Activated CD8-positive, alpha-beta memory T cell treated with anti-CD3 and anti-CD28 coated beads, Interleukin-2, amount 50 U/mL, for 48 hours (primary cell): ENCODE measurements around the gene STAT4.

Experiments used
- DNase-seq: peaks from one replicate; pipeline ENCODE4 v3.0.0-alpha.2; 2020

The STAT4 gene

DNA sequence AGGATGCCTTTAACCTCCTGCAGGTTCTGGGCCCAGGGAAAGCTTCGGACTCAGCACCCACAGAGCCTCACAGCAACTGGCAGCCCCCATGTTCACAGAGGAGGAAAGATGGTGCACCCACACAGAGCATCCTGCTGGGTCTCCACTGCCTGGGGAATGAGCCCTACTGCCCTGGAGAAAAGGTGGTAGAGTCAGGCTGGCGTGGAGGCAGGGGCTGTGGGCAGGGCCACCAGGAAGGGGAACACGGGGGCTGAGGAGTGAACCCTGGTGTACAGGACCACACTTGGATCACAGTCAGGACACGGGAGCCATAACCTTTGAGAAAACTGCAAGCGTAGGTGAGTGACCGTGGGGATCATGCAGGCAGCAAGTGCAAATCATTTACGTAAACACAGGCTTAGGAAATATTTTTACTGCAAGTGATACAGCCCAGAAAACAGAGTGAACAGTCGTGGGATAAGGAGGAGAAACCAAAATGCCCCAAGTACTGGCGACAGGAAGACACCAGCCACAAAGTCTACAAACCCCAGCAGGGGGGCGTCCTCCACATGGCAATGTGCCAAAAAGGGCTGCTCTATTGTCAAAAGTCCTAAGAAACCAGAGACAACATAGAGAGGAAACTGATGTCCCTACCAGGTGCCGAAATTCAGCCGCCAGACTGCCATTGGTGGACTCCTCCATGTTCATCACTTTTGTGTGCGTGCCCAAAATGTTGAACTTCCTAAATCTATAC, 164.4 kb downstream of the STAT4 start:
- no peak for DNase-seq

DNA sequence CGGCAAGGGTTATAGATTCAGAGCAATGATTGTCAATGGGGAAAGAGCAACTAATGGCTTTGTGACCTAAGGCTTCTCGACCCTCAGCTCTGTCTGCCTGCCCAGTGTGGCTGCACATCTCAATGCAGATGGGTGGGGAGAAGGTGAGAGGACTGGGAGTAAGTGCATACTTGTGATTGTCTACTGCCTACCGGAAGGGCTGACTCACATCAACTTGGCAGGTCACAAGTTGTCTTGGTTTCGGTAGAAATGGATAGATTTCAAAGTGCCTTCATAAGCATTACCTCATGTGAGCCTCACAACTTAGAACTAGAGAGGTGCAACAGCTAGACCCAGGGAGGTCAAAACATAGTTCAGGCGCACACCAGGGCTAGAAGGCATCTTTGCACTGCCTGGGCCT, 166.2 kb downstream of the STAT4 start:
- no peak for DNase-seq

DNA sequence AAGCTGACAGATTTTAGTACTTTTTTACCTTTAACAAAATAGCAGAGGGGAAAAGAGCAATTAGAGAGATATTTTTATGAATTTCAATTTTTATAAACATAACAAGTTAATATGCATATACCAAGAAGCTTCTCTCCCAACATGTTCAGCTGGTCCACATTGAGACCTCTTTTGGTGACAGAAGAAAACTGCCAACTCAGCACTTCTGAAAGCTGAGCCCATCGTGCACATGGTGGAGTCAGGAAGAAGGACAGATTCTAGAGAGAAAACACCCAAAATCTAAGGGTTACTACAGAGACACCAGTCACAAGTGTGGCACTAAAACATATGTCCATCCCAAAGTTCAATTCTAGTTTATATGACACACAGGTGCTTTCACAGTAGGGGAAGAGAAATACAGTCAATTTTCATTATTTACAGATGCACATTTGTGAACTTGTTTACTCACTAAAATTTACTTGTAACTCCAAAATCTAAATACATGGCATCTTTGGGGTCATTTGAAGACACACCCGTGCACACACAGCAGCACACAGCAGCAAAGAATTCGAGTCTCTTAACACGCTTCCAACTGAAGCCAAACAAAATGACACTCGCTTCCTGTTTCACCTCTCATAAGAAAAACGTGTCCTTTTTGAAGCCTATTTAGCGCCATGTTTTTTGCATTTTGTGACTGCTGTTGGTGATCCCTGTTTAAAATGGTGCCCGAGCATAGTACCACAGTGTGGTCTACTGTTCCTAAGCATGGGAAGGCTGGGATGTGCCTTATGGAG, 168.3 kb downstream of the STAT4 start:
- DNase-seq: no peak

DNA sequence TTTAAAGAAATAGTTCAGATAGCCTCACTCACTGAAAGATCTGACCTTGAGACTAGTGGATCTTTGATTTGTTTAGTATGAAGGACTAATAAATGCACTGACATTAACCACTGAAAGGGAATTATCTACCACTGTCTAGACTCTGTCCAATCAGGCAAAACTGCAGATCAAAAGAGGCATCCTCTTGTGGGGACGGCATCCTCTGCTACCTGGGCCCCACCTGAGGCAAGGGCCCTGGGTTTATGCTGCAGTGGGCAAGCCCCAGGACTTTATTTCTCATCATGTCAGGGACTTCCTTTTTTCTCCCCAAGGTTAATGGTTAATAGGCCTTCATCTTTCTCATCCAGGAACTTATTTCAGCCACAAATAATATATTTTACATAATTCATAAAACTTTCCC, 169.1 kb downstream of the STAT4 start:
- DNase-seq: no peak

DNA sequence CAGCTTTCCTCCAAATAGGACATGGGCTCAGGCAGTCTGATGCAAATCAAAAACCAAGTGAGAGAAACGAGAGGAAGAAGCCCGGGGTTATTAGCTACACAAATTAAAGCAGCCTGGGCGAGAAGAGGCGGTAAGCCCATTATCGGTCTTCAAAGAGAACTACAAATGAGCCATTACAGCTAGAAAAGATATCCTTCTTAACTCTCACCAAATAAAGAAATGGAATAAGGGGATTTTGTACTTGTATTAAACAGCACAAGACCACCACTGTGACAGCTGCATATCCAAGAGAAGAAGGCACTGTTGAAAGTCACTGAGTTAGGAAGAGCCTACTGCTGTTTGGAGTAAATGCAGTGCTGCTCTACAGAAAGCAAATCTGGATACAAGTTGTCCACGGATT, 169.5 kb downstream of the STAT4 start:
- no peak for DNase-seq

DNA sequence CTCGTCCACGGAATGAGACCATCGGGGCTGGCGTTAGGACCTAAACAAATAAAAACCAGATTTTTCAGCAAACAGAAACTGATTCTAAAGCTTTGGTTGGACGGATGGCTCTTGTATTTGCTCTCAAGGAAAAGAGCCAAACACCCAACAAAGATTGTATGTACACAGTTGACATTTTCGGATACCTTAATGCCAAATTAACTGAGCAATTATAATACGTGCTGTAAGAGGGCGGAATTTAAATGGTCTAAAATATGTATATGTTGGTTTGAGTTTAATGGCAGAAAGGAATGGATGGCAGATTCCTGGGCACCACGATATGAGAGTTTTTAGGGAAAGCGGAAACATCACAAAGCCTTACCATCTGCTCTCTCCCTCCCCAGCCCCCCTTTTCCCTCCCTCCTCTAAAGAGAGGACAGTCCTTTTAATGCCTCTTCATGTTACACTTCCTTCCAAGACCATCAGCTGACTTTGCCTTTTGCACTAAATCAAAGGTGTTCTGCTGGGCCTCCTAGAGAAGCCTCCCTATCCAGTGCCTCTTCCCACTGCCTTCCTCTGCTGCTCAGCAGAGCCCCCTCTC, 170.1 kb downstream of the STAT4 start:
- DNase-seq: no peak

DNA sequence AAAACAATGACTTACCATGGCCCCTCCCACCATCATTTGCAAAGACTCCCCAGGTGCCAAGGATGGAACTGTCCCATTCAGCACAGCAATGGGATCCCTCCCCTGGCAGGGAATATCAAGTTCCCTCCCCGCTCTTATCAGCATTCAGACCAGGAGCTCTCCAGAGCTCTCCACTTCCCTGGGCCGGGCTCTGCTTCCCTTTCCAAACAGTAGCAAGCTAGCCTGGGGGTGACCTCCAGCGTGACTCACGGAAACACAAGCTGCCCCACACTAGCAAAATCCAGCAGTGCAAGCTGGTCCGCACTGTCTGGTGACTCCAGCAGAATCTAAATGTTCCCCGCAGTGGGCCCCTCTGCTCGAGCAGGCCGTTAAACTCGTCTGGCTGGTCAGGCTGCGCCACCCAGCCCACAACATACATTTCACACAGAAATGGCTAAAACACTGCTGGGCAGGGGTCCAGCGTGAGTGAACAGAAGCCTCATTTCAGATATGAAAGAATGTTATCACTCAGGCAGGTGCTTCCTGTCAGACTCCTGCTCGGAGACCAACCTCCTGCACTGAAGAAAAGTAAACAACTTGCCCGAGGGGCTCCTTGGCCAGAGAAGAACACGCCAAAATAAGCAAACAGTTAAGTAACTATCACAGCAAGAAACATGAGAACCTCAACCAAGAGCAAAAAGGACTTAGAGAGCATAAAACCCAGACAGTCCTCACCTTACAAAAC, 170.7 kb downstream of the STAT4 start:
- DNase-seq: no peak
